ENCODE measurements around the gene CTPS2.

GRCh38 chrX:16566571-16566970 is 145.9 kb downstream of the CTPS2 start:
- TF ChIP-seq GATA2 (IDR thresholded peaks at IDR 0.05; ENCODE audit: low read depth, low read length) (no peak), GATA3 (IDR thresholded peaks at IDR 0.05; ENCODE audit: low read depth, low read length) (no peak)

Data from SH-SY5Y (cell line).